Measurements from ENCODE around the gene FUT6.
A peak's percentile ranks its signal among the peaks of the same experiment; 100 is the strongest.

The FUT6 gene

DNA sequence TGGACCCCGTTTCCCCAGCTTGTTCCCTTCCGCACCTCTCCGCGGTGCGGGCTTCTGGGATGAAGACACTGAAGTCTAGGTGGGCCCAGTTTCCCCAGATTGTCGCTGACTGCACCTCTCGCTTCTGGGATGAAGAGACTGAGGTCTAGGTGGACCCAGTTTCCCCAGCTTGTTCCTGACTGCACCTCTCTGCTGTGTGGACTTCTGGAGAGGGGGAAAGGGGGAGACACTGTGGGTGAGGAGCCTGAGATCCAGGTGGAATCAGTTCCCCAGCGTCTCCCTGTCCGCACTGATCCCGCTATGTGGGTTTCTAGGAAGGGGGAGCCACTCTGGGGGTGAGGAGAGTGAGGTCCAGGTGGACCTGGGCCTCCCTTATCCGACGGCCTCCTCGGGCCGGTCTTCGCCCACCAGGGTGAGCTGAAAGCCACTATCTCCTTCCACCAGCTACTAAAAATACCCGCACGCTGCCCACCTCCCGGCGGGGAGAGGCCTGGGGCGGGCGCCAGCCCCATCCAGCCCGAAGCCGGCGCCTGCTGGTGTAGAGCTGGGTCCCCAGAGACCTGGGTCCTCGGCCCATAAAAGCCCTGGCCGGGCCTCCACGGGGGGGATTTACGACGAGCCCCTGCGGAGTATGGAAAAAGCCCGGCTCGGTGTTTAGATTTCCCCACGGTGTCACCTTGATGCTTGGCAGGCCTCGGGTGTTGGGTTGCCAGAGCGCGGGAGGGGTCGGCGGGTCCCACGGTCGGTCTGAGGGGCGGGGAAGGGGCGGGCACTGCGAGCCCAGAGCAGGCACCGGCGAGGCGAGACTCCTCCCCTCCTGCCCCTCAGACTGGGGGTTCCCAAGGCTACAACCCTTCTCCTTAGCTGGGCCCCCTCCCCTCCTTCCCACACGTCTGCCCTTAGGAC lies 10.6 kb downstream of the FUT6 start:
- Histone ChIP-seq H3K4me1 (ENCODE audit: insufficient read depth, insufficient read length) (peaks cover 18% of the 10 kb centered on the region), H3K36me3 (ENCODE audit: insufficient read depth, insufficient read length, low read length) (no peaks in the 10 kb centered on the region), H3K4me3 (ENCODE audit: insufficient read length, low read depth) (peak overlapping the region; percentile 97), H3K27me3 (ENCODE audit: insufficient read depth, insufficient read length) (no peaks in the 10 kb centered on the region), H3K9me3 (ENCODE audit: insufficient read depth, low read length) (no peaks in the 10 kb centered on the region), H3K9ac (ENCODE audit: insufficient read length, low read depth) (peak overlapping the region; percentile 100)
- no peak for DNase-seq (ENCODE audit: low read depth, low spot score)
- TF ChIP-seq YY1 (IDR thresholded peaks at IDR 0.05; ENCODE audit: insufficient read depth, insufficient read length) (no peak), SUZ12 (IDR thresholded peaks at IDR 0.05; ENCODE audit: extremely low read depth, insufficient read depth, insufficient read length) (no peak), ZNF274 (IDR thresholded peaks at IDR 0.05; ENCODE audit: low read depth, low read length) (no peak)

DNA sequence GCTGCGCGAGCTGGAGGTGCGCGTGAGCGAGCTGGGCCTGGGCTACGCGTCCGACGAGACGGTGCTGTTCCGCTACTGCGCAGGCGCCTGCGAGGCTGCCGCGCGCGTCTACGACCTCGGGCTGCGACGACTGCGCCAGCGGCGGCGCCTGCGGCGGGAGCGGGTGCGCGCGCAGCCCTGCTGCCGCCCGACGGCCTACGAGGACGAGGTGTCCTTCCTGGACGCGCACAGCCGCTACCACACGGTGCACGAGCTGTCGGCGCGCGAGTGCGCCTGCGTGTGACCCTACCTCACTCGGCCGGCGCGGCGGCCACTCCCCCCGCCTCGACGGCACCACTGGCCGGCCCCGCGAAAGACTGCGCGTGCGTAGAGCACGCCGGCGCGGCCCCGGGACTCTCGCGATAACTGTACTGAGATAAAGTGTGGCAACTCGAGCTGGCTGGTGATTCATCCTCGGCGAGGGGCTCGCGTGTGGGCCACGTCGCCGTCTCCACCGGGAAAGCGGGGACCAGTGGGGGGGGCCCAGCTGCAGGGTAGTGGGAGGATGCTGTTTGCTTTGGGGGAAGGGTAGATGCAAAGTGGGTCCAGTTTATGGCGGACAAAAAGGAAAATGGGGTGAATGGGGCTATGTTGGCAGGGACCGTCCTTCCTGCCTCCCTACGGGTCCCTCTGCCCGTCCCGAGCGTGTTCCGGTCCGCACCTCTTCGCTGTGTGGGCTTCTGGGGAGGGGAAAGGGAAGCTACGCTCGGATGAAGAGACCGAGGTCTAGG lies 11.4 kb downstream of the FUT6 start:
- TF ChIP-seq SUZ12 (IDR thresholded peaks at IDR 0.05; ENCODE audit: extremely low read depth, insufficient read depth, insufficient read length) = no peak
- no peak for TF ChIP-seq YY1 (IDR thresholded peaks at IDR 0.05; ENCODE audit: insufficient read depth, insufficient read length)
- no peak for TF ChIP-seq ZNF274 (IDR thresholded peaks at IDR 0.05; ENCODE audit: low read depth, low read length)
- peaks cover 22% of the 10 kb centered on the region for H3K4me1 ChIP-seq (ENCODE audit: insufficient read depth, insufficient read length)
- H3K27me3 ChIP-seq (ENCODE audit: insufficient read depth, insufficient read length) = no peaks in the 10 kb centered on the region
- H3K9me3 ChIP-seq (ENCODE audit: insufficient read depth, low read length) = no peaks in the 10 kb centered on the region
- peak; percentile 89 for DNase-seq (ENCODE audit: low read depth, low spot score)
- H3K9ac ChIP-seq (ENCODE audit: insufficient read length, low read depth) = peak overlapping the region; percentile 100
- H3K36me3 ChIP-seq (ENCODE audit: insufficient read depth, insufficient read length, low read length) = no peaks in the 10 kb centered on the region
- peak overlapping the region; percentile 97 for H3K4me3 ChIP-seq (ENCODE audit: insufficient read length, low read depth)

DNA sequence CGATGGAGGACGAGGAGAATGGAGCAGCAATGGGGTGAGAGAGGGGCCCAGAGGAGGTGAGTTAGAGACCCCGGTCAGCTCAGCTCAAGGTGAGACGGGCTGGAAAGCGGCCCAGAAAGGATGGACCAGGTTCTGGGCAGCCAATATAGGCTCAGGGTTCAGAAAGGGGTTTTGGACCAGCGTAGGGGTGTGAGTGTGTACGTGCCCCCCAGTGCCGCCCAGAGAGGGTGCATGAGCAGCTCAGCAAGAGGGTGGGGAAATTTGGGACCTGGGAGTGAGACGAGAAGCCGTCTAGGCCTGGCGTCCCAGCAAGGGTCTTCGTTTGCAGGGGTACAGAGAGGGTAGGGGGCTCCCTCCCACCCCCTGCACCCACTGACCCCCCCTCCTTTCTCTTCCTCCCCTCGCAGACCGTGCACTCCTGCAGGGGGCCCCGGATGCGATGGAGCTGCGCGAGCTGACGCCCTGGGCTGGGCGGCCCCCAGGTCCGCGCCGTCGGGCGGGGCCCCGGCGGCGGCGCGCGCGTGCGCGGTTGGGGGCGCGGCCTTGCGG lies 12.1 kb downstream of the FUT6 start:
- Histone ChIP-seq H3K4me3 (ENCODE audit: insufficient read length, low read depth) (peak overlapping the region; percentile 97), H3K9me3 (ENCODE audit: insufficient read depth, low read length) (no peaks in the 10 kb centered on the region), H3K27me3 (ENCODE audit: insufficient read depth, insufficient read length) (no peaks in the 10 kb centered on the region), H3K4me1 (ENCODE audit: insufficient read depth, insufficient read length) (peaks cover 22% of the 10 kb centered on the region), H3K36me3 (ENCODE audit: insufficient read depth, insufficient read length, low read length) (no peaks in the 10 kb centered on the region), H3K9ac (ENCODE audit: insufficient read length, low read depth) (peak overlapping the region; percentile 72)
- no peak for TF ChIP-seq SUZ12 (IDR thresholded peaks at IDR 0.05; ENCODE audit: extremely low read depth, insufficient read depth, insufficient read length)
- TF ChIP-seq YY1 (IDR thresholded peaks at IDR 0.05; ENCODE audit: insufficient read depth, insufficient read length) = no peak
- no peak for TF ChIP-seq ZNF274 (IDR thresholded peaks at IDR 0.05; ENCODE audit: low read depth, low read length)
- no peak for DNase-seq (ENCODE audit: low read depth, low spot score)

GRCh38 chr19:5826531-5827341 lies 12.8 kb downstream of the FUT6 start:
- no peak for DNase-seq (ENCODE audit: low read depth, low spot score)
- TF ChIP-seq ZNF274 (IDR thresholded peaks at IDR 0.05; ENCODE audit: low read depth, low read length) = no peak
- no peak for TF ChIP-seq YY1 (IDR thresholded peaks at IDR 0.05; ENCODE audit: insufficient read depth, insufficient read length)
- Histone ChIP-seq H3K36me3 (ENCODE audit: insufficient read depth, insufficient read length, low read length) (no peaks in the 10 kb centered on the region), H3K9ac (ENCODE audit: insufficient read length, low read depth) (no peak overlapping the region), H3K9me3 (ENCODE audit: insufficient read depth, low read length) (no peaks in the 10 kb centered on the region), H3K27me3 (ENCODE audit: insufficient read depth, insufficient read length) (no peaks in the 10 kb centered on the region), H3K4me3 (ENCODE audit: insufficient read length, low read depth) (no peak overlapping the region), H3K4me1 (ENCODE audit: insufficient read depth, insufficient read length) (peaks cover 22% of the 10 kb centered on the region)

GRCh38 chr19:5825178-5825577 lies 14.3 kb downstream of the FUT6 start:
- no peak for TF ChIP-seq YY1 (IDR thresholded peaks at IDR 0.05; ENCODE audit: insufficient read depth, insufficient read length)
- TF ChIP-seq SUZ12 (IDR thresholded peaks at IDR 0.05; ENCODE audit: extremely low read depth, insufficient read depth, insufficient read length) = no peak
- no peak for TF ChIP-seq ZNF274 (IDR thresholded peaks at IDR 0.05; ENCODE audit: low read depth, low read length)
- Histone ChIP-seq H3K27me3 (ENCODE audit: insufficient read depth, insufficient read length) (no peaks in the 10 kb centered on the region), H3K9me3 (ENCODE audit: insufficient read depth, low read length) (no peaks in the 10 kb centered on the region), H3K9ac (ENCODE audit: insufficient read length, low read depth) (peak overlapping the region; percentile 42), H3K4me1 (ENCODE audit: insufficient read depth, insufficient read length) (peaks cover 22% of the 10 kb centered on the region), H3K36me3 (ENCODE audit: insufficient read depth, insufficient read length, low read length) (no peaks in the 10 kb centered on the region), H3K4me3 (ENCODE audit: insufficient read length, low read depth) (no peak overlapping the region)
- no peak for DNase-seq (ENCODE audit: low read depth, low spot score)

DNA sequence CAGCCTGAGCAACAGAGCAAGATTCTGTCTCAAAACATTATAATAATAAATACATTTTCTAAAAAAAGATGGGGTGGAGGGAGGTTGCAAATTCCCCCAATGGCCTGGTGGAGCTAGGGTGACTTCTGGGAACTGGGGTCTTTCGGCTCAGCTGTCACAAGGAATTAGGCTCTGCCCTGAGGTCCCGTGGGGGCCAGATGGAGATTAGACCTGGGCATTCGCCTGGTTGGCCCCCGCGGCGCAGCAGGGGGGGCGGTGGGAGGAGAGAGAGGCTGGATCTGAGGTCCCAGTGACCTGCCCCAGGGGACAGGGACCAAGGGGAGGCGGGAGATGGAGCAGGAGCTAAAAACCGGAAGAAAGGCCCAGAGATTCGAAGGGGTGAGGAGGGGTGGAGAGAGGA lies 14.8 kb downstream of the FUT6 start:
- Histone ChIP-seq H3K36me3 (ENCODE audit: insufficient read depth, insufficient read length, low read length) (no peaks in the 10 kb centered on the region), H3K9me3 (ENCODE audit: insufficient read depth, low read length) (no peaks in the 10 kb centered on the region), H3K4me3 (ENCODE audit: insufficient read length, low read depth) (no peak overlapping the region), H3K9ac (ENCODE audit: insufficient read length, low read depth) (peak overlapping the region; percentile 42), H3K4me1 (ENCODE audit: insufficient read depth, insufficient read length) (peaks cover 20% of the 10 kb centered on the region), H3K27me3 (ENCODE audit: insufficient read depth, insufficient read length) (no peaks in the 10 kb centered on the region)
- TF ChIP-seq ZNF274 (IDR thresholded peaks at IDR 0.05; ENCODE audit: low read depth, low read length) = no peak
- no peak for TF ChIP-seq SUZ12 (IDR thresholded peaks at IDR 0.05; ENCODE audit: extremely low read depth, insufficient read depth, insufficient read length)
- TF ChIP-seq YY1 (IDR thresholded peaks at IDR 0.05; ENCODE audit: insufficient read depth, insufficient read length) = no peak
- no peak for DNase-seq (ENCODE audit: low read depth, low spot score)
